Ovary (tissue), 9 donors: ENCODE measurements around the gene SLC47A2. TPM values are rescaled to one million over a fixed set of nuclear protein-coding genes. Genes with fewer than 3 reads are reported as not detected.
A peak's percentile ranks its signal among the peaks of the same experiment; 100 is the strongest.

Experiments used
- DNase-seq, 5 donors: peaks; one replicate each; pipeline ENCODE4 v3.0.0-alpha.2; 2019 to 2020
- H3K27ac ChIP-seq, 2 donors: fragments of 200-600 bp; one replicate each; pipeline versions ENCODE4 v1.5.1 to v1.8.0; 2019 to 2022
- H3K27me3 ChIP-seq: fragments of 200-600 bp; one replicate; pipeline ENCODE4 v1.8.0; 2022
- H3K36me3 ChIP-seq: fragments of 200-600 bp; sonication (generic); one replicate; pipeline ENCODE4 v1.5.1; 2019
- H3K4me1 ChIP-seq: one replicate; pipeline ENCODE4 v1.8.1; 2013; ENCODE audit warnings: mild to moderate bottlenecking, moderate library complexity; ENCODE audit not compliant: insufficient read depth
- H3K4me3 ChIP-seq: fragments of 200-600 bp; sonication (generic); one replicate; pipeline ENCODE4 v1.5.1; 2017
- H3K9me3 ChIP-seq, 2 donors: fragments of 200-600 bp in 1 of 2; sonication (generic) in 1 of 2; one replicate each; pipeline versions ENCODE4 v1.5.1 to v1.8.1; 2013 to 2019; ENCODE audit warnings: mild to moderate bottlenecking in 1 of 2, moderate library complexity in 1 of 2
- EP300 ChIP-seq: sonication (generic); formaldehyde crosslinking; IDR thresholded peaks from one replicate; pipeline ENCODE4 v1.6.1; 2017; ENCODE audit warnings: antibody characterized with exemption
- POLR2A ChIP-seq: fragments of 450-650 bp; IDR thresholded peaks from one replicate; pipeline ENCODE4 v1.6.1; 2017; ENCODE audit warnings: antibody characterized with exemption, mild to moderate bottlenecking, moderate library complexity
- whole genome bisulfite sequencing, 3 donors: extraction: QIAGEN DNeasy Blood & Tissue Kit in 1 of 3; methylation state at CpG; one replicate each; pipeline versions ENCODE4 v1.1.5 to v1.1.7; 2013 to 2017; 5-methylcytosine and 5-hydroxymethylcytosine counted together
- intact Hi-C, 4 donors: fragments of 100-400 bp; cut with DNase I; formaldehyde crosslinking; loops; one replicate each; pipeline versions ENCODE4 v1.11.0 to v1.15.1; 2022 to 2023
- polyA plus RNA-seq, 2 donors: library from polyadenylated mRNA; stranded (reverse); fragments of 200-250 nt in 1 of 2; fragments of 350-450 nt in 1 of 2; fragmentation: Illumina TruSeq in 1 of 2; extraction: RNeasy Lipid Tissue Mini Kit (QIAGEN cat#74804) in 1 of 2; gene quantifications; one replicate each; pipeline ENCODE4 v1.2.3, GENCODE V29; 2013 to 2014
- total RNA-seq, 7 donors: library from RNA; depleted of rRNA in 2 of 7; stranded (reverse); fragments of >200 nt in 2 of 7; fragmentation: NEBNext Ultra II Directional in 3 of 7; extraction: Animal tissue kit (Norgen Biotek cat#: 25700) in 3 of 7; gene quantifications; one replicate each; pipeline versions ENCODE4 v1.1.0 to v1.2.4, GENCODE V29; 2016 to 2023
- TF ChIP-seq, protein P1 (sequence below), 3 donors: fragments of 450-650 bp in 2 of 3; fragments of 200-600 bp in 1 of 3; IDR thresholded peaks; one replicate each; pipeline versions ENCODE4 v1.5.1 to v1.8.0; 2016 to 2022; ENCODE audit warnings: antibody characterized with exemption in 3 of 3, mild to moderate bottlenecking in 1 of 3
- donor health status: DM: no; HTN: no; CAD: no; lungs with moderate emphysema.
- donor health status: DM: no; HTN: no; CAD: no.
- donor health status: Bipolar disorder and iron deficiency.
- donor health status: DM: yes; HTN: yes; CAD: no.
- donor health status: DM: no; HTN: no; CAD: no.
- donor health status: DM: yes; HTN: yes; CAD: no.

The SLC47A2 gene
- total and polyA plus RNA-seq, 9 donors = 0.87 to 29.4 (median 1.00) TPM; not detected in 6

DNA sequence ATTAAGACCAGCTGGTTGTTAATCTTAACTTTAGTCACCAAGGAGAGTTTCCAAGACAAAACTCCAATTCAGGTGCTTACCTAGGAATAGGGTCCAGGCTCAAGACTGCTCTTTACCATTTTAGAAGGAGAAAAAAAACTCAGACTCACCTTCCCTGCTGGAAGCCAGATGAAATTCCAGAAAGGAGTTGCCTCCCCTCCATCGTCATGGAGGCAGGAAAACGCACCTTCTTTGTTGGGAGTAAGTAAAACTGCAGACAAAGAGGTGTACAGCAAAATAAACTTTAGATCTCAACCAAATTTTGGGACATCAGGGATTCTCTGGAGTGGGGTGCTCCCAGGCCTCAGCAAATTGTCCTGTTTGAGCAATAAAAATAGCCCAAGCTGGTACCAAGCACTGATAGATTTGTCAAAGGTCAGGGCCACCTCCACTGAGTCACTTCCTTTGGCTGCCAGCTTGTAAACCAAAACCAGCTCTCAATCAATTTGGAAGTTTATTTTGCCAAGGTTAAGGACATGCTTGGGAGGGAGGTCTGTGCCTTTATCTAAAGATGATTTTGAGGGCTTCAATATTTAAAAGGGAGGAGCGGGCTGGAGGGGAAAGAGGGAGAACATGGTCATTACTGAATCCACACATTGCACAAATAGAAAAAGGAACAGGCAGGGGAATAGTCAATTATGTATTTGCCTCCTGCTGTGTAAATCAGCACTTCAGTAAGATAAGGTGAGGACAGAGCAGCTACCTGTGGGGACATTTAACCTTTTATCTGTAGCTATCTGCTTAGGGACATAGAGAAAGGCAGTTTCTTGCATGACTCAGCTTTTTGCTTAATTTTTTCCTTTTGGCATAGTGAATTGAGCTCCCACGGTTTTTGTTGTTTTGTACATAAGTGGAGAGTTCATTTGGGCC lies 69.3 kb downstream of the SLC47A2 start:
- Histone ChIP-seq H3K4me1 (peaks cover 17% of the 10 kb centered on the region), H3K36me3 (no peaks in the 10 kb centered on the region), H3K27me3 (no peaks in the 10 kb centered on the region), H3K27ac (peak overlapping the region; percentile 75 to 96), H3K9me3 (no peaks in the 10 kb centered on the region), H3K4me3 (no peak overlapping the region)
- intact Hi-C loops = loop anchor here in 2 of 4 donors (5.0 to 10.0 kb wide), 2 partner anchors 98 to 135 kb away; partner anchors contain the start of gene ALDH3A1 (in 1 of the 2)
- DNase-seq = peak in 3 of 5 donors; percentile 20 to 46 (median 32)
- 53 to 66% (median 63%) methylated on average over 4 of the region's 4 CpGs for WGBS, 3 donors
- no peak for TF ChIP-seq POLR2A
- peak; percentile 35 for TF ChIP-seq EP300

DNA sequence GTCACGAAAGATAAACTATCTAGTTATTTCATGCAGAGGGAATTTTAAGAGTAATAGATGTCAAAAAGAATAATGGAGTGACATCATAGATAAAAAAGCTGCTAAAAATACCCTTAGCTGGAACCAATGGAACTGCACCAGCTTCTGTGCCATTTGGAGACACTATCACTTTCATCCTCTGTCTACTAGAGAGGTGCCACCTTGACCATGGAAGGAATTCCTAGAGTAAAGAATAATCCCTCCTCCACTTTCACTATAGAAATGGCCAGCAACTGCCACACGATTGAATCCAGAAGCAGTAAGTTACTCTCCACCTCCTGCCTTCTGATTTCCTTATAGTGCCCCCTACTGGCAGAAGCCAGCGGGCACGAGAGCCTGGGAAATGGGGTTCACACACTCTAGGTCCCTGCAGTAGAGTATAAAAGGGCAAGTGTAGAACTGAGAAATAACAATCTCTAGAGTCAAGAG lies 70.6 kb downstream of the SLC47A2 start:
- Histone ChIP-seq H3K4me3 (no peak overlapping the region), H3K4me1 (peaks cover 14% of the 10 kb centered on the region), H3K9me3 (no peaks in the 10 kb centered on the region), H3K27me3 (no peaks in the 10 kb centered on the region), H3K36me3 (no peaks in the 10 kb centered on the region), H3K27ac (no peak overlapping the region)
- DNase-seq = no peak
- 32 to 52% (median 46%) methylated on average over 4 of the region's 4 CpGs for WGBS, 3 donors
- intact Hi-C loops = loop anchor here in 2 of 4 donors (5.0 to 10.0 kb wide), 2 partner anchors 99 to 133 kb away; partner anchors contain the start of gene ALDH3A1 (in 1 of the 2)
- TF ChIP-seq EP300 (no peak), POLR2A (no peak)
- TF ChIP-seq, protein P1, sequence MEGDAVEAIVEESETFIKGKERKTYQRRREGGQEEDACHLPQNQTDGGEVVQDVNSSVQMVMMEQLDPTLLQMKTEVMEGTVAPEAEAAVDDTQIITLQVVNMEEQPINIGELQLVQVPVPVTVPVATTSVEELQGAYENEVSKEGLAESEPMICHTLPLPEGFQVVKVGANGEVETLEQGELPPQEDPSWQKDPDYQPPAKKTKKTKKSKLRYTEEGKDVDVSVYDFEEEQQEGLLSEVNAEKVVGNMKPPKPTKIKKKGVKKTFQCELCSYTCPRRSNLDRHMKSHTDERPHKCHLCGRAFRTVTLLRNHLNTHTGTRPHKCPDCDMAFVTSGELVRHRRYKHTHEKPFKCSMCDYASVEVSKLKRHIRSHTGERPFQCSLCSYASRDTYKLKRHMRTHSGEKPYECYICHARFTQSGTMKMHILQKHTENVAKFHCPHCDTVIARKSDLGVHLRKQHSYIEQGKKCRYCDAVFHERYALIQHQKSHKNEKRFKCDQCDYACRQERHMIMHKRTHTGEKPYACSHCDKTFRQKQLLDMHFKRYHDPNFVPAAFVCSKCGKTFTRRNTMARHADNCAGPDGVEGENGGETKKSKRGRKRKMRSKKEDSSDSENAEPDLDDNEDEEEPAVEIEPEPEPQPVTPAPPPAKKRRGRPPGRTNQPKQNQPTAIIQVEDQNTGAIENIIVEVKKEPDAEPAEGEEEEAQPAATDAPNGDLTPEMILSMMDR (IDR thresholded peaks at IDR 0.05) = no peak

DNA sequence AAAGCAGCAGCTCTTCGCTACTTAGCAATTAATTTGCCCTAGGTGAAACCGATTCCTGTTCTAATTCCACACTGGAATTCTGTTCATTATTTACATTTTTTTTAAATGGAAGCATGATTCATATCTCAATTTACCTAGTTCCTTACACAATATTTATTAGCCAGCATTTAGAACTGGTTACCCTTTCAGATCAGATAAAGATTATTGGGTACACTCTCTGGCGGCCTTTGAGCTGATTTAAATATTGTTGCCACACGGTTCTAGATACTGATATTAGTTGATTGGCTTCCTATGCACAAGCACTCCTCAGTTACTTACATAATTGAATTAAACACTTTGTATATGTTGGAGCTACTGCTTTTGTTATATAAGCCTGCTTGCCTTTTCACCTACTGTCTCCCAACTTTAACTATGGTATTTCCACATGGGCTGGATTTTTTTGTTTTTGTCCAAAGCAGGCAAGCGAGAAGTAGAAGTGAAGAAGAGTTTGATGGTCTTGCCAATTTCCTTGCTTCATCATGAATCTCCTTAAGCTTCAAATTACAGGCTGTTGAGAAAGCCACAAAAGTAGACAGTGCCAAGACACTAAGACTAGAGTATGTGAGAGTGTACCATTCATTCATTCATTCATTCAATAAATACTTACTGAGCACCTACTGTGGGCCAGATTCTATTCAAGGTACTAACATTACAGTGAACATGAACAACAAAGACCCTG lies 71.7 kb downstream of the SLC47A2 start:
- no peak for DNase-seq
- Histone ChIP-seq H3K27me3 (no peaks in the 10 kb centered on the region), H3K4me3 (no peak overlapping the region), H3K9me3 (no peaks in the 10 kb centered on the region), H3K36me3 (no peaks in the 10 kb centered on the region), H3K4me1 (peaks cover 8% of the 10 kb centered on the region), H3K27ac (no peak overlapping the region)
- no peak for TF ChIP-seq POLR2A
- no peak for TF ChIP-seq EP300
- TF ChIP-seq, protein P1 (IDR thresholded peaks at IDR 0.05) = no peak
- intact Hi-C loops = loop anchor here in 2 of 4 donors (5.0 to 10.0 kb wide), 2 partner anchors 100 to 132 kb away; partner anchors contain the start of gene ALDH3A1 (in 1 of the 2)
- 85 to 87% (median 87%) methylated on average over 5 of the region's 5 CpGs for WGBS, 3 donors

DNA sequence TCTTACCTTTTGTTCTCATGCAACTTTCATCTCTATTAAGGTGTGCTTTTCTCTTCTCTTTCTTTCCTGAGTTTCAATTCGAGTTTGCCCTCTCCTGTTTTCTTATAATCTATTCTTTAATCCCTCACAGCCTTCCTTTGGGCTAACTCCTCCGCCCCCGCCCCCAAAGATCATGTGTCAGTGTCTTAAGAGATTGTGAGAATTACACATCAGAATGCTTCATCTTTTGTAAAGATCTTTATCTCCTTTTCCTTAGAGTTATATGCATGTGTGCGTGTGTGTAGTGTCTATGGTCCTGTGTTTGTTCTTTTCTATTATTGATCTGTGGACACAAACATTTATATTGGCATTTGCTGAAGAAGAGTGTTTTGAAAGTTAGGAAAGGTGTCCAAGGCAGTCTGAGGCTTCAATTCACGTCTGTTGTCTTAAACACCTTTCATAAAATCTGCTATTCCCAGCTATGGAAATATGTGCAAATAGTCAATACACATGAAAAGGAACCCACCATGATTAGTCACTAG lies 74.0 kb downstream of the SLC47A2 start:
- no peak for DNase-seq
- Histone ChIP-seq H3K4me1 (peaks cover 8% of the 10 kb centered on the region), H3K4me3 (no peak overlapping the region), H3K36me3 (no peaks in the 10 kb centered on the region), H3K9me3 (no peaks in the 10 kb centered on the region), H3K27me3 (no peaks in the 10 kb centered on the region), H3K27ac (no peak overlapping the region)
- WGBS, 3 donors = 75 to 86% (median 79%) methylated on average over 5 of the region's 5 CpGs
- TF ChIP-seq, protein P1 (IDR thresholded peaks at IDR 0.05) = no peak
- no peak for TF ChIP-seq EP300
- TF ChIP-seq POLR2A = no peak
- intact Hi-C loops = loop anchor here in 1 of 4 donors (10.0 kb wide), 1 partner anchor 102 kb away; the partner anchor contains the start of gene ALDH3A1
